GM12864 (cell line): Measurements from ENCODE around the gene PCP2.
"Not testable (repeated sequence)": the region's sequence is repeated elsewhere in the genome, so short reads cannot be mapped to it uniquely, and the experiment has no call there.

Experiments
- DNase-seq: peaks from one replicate; pipeline ENCODE4 v3.0.0-alpha.2; 2011; ENCODE audit warnings: low read depth
- H3K4me3 ChIP-seq: 2 replicates; pipeline ENCODE4 v1.5.1; 2011; ENCODE audit warnings: mild to moderate bottlenecking, low read depth, low read length, control low read depth
- CTCF ChIP-seq: IDR thresholded peaks from 2 replicates; pipeline ENCODE4 v1.5.1; 2011; ENCODE audit warnings: low read depth, mild to moderate bottlenecking, moderate library complexity, low read length, control low read depth, inconsistent platforms; ENCODE audit errors: missing control alignments

Gene PCP2

GRCh38 chr19:7648265-7649014, 14.9 kb upstream of the PCP2 start:
- H3K4me3 ChIP-seq = no peak overlapping the region
- no peak for TF ChIP-seq CTCF
- DNase-seq = no peak

- TF ChIP-seq CTCF = no peak
These were observed 13.6 kb upstream of the PCP2 start for GRCh38 chr19:7647156-7647555.

GRCh38 chr19:7646426-7646700, 12.8 kb upstream of the PCP2 start:
- H3K4me3 ChIP-seq = no peak overlapping the region
- TF ChIP-seq CTCF = no peak
- no peak for DNase-seq

More at GRCh38 chr19:7647156-7647555, 13.6 kb upstream of the PCP2 start:
- no peak for DNase-seq
- H3K4me3 ChIP-seq = no peak overlapping the region

- no peak overlapping the region for H3K4me3 ChIP-seq
- no peak for DNase-seq
- no peak for TF ChIP-seq CTCF
These were observed 12.3 kb upstream of the PCP2 start for GRCh38 chr19:7645656-7646425.

GRCh38 chr19:7645163-7645562, 11.6 kb upstream of the PCP2 start:
- no peak overlapping the region for H3K4me3 ChIP-seq
- DNase-seq = no peak
- no peak for TF ChIP-seq CTCF

- no peak for DNase-seq
- no peak for TF ChIP-seq CTCF
- H3K4me3 ChIP-seq = no peak overlapping the region
These were observed 11.0 kb upstream of the PCP2 start for GRCh38 chr19:7644550-7644877.

GRCh38 chr19:7643629-7644549, 10.4 kb upstream of the PCP2 start:
- H3K4me3 ChIP-seq, DNase-seq: not testable (repeated sequence)
